Sigmoid colon (tissue), 3 donors: Measurements from ENCODE around the gene RNF207.

Source experiments
- POLR2A ChIP-seq, 2 donors: fragments of 450-650 bp; IDR thresholded peaks; one replicate each; pipeline ENCODE4 v1.6.1; 2016; ENCODE audit warnings: antibody characterized with exemption in 2 of 2, mild to moderate bottlenecking in 2 of 2, moderate library complexity in 2 of 2
- TF ChIP-seq, protein P1 (sequence below), 4 experiments: fragments of 450-650 bp in 3 of 4; fragments of 200-600 bp in 1 of 4; IDR thresholded peaks; one replicate each; pipeline ENCODE4 v1.5.1; 2016 to 2019; ENCODE audit warnings: antibody characterized with exemption in 4 of 4, mild to moderate bottlenecking in 3 of 4, moderate library complexity in 2 of 4

DNA sequence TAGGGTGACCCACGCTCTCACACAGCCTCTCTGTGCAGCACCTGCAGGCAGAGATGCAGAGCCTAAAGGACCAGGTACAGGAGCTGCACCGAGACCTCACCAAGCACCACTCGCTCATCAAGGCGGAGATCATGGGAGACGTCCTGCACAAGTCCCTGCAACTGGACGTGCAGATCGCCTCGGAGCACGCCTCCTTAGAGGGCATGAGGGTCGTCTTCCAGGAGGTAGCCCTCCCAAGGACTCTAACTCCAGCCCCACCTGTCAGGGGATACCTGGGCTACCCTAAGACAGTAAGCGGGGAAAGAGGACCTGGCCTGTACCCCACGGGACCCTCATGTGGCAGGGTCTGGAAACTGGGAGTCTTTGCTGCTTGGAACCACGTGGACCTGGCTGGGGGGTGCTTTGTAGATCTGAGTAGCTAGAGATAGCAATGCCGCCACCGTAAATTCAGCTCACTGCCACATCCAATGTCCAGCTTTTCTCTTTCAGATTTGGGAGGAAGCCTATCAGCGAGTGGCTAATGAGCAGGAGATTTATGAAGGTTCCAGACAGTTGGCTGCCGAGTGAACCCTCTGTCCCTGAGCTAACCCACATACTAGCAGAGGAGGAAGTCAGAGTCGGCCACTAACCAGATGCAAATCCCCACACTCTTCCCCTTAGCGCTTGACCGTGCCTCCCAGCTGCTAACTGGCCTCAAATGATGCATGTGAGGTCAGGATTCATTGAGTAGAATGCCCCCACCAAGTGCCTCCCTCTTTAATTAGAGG is 6.5 kb downstream of the RNF207 start:
- no peak for TF ChIP-seq POLR2A (IDR thresholded peaks at IDR 0.05)
- TF ChIP-seq, protein P1, sequence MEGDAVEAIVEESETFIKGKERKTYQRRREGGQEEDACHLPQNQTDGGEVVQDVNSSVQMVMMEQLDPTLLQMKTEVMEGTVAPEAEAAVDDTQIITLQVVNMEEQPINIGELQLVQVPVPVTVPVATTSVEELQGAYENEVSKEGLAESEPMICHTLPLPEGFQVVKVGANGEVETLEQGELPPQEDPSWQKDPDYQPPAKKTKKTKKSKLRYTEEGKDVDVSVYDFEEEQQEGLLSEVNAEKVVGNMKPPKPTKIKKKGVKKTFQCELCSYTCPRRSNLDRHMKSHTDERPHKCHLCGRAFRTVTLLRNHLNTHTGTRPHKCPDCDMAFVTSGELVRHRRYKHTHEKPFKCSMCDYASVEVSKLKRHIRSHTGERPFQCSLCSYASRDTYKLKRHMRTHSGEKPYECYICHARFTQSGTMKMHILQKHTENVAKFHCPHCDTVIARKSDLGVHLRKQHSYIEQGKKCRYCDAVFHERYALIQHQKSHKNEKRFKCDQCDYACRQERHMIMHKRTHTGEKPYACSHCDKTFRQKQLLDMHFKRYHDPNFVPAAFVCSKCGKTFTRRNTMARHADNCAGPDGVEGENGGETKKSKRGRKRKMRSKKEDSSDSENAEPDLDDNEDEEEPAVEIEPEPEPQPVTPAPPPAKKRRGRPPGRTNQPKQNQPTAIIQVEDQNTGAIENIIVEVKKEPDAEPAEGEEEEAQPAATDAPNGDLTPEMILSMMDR (IDR thresholded peaks at IDR 0.05), result no peak
